Lung (tissue), 15 donors: Measurements from ENCODE around the gene TBC1D3L. TPM values are rescaled to one million over a fixed set of nuclear protein-coding genes. Genes with fewer than 3 reads are reported as not detected.
"Not testable (repeated sequence)": the region's sequence is repeated elsewhere in the genome, so short reads cannot be mapped to it uniquely, and the experiment has no call there.

Experiments
- ATAC-seq: fragments of 200-7000 bp; cut with Tn5 transposase; one replicate; pipeline ENCODE4 v1.9.1; 2020; ENCODE audit warnings: moderate number of reproducible peaks; ENCODE audit not compliant: insufficient read depth, low FRiP score
- DNase-seq, 3 donors: peaks; one replicate each; pipeline ENCODE4 v3.0.0-alpha.2; 2013 to 2017
- H3K27ac ChIP-seq, 2 donors: one replicate each; pipeline ENCODE4 v1.5.1; 2013; ENCODE audit warnings: mild to moderate bottlenecking in 2 of 2, moderate library complexity in 2 of 2, control low read depth in 1 of 2, inconsistent platforms in 1 of 2, low read depth in 1 of 2, low read length in 1 of 2
- H3K27me3 ChIP-seq, 3 donors: one replicate each; pipeline ENCODE4 v1.5.1; 2013; ENCODE audit warnings: low read length in 2 of 3; ENCODE audit not compliant: control insufficient read depth in 3 of 3, insufficient read depth in 3 of 3
- H3K36me3 ChIP-seq, 4 donors: one replicate each; pipeline ENCODE4 v1.5.1; 2013; ENCODE audit warnings: low read length in 4 of 4, mild to moderate bottlenecking in 1 of 4, moderate library complexity in 1 of 4; ENCODE audit not compliant: control insufficient read depth in 4 of 4, insufficient read depth in 4 of 4
- H3K4me1 ChIP-seq, 5 donors: one replicate each; pipeline ENCODE4 v1.5.1; 2013; ENCODE audit warnings: low read length in 5 of 5, mild to moderate bottlenecking in 2 of 5, moderate library complexity in 1 of 5; ENCODE audit not compliant: control insufficient read depth in 5 of 5, insufficient read depth in 5 of 5
- H3K4me3 ChIP-seq: one replicate; pipeline ENCODE4 v1.5.1; 2013; ENCODE audit warnings: mild to moderate bottlenecking, control low read depth, moderate library complexity
- H3K9ac ChIP-seq, 2 donors: one replicate each; pipeline ENCODE4 v1.5.1; 2013; ENCODE audit warnings: low read length in 2 of 2, control low read depth in 1 of 2; ENCODE audit not compliant: insufficient read depth in 1 of 2
- H3K9me3 ChIP-seq, 4 donors: one replicate each; pipeline ENCODE4 v1.5.1; 2013; ENCODE audit warnings: low read length in 3 of 4, mild to moderate bottlenecking in 1 of 4, moderate library complexity in 1 of 4; ENCODE audit not compliant: control insufficient read depth in 4 of 4, insufficient read depth in 3 of 4
- WGBS, 2 donors: extraction: QIAGEN DNeasy Blood & Tissue Kit; methylation state at CpG; one replicate each; pipeline ENCODE4 v1.1.7; 2013; 5-methylcytosine and 5-hydroxymethylcytosine counted together
- long read RNA-seq, 5 donors: transcript quantifications; one replicate each; lab custom pipeline, GENCODE V29; 2026
- polyA plus RNA-seq, 2 donors: library from polyadenylated mRNA; stranded (reverse); fragments of 200-250 nt; gene quantifications; one replicate each; pipeline ENCODE4 v1.2.1, GENCODE V29; 2013
- small RNA-seq: library from RNA; depleted of rRNA; stranded (forward); fragments of <200 nt; gene quantifications from one replicate; pipeline ENCODE3, GENCODE V24; 2014; ENCODE audit warnings: low replicate concordance
- total RNA-seq, 2 donors: library from RNA; depleted of rRNA in 1 of 2; stranded (reverse); fragments of >200 nt in 1 of 2; gene quantifications; one replicate each; pipeline ENCODE4 v1.2.1, GENCODE V29; 2014 to 2021
- donor health status: Bipolar disorder and iron deficiency.
- donor health status: healthy.
- donor health status: DM: yes; HTN: yes; CAD: no.

Gene TBC1D3L
- total RNA-seq: 10 to 100 TPM in 1 of 2 donors, 1 to 10 TPM in 1; 5.1 to 11.7 TPM
- 10 to 100 TPM in 1 of 2 donors, 1 to 10 TPM in 1; 4.2 to 19.7 TPM for polyA plus RNA-seq
- long read RNA-seq, donor 1: 0 reads
- long read RNA-seq, donor 2: 0 reads
- long read RNA-seq, donor 3: 0 reads
- long read RNA-seq, donor 4: 0 reads
- long read RNA-seq, donor 5, partial matches to known transcripts: 14 of 14 reads
- long read RNA-seq, donor 5, other reads (novel, unspliced or antisense): 0 of 14 reads

DNA sequence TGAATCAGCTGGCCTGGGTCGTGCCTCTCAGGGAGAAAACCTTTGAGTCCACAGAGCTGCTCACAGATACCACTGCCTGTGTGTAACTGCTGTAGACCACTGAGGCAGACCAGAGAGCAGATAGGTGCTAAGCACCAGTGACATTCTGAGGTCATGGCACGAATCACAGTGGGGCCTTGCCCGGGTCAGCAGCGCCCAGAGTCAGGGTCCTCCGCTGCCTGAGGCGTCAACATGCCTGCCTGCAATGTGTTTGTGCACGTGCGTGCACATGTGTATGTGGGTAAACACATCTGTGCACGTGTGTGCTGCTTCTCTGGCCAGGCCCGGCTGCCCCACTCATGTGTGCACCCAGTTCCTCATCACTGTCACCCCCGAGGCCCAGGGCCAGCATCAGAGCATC is at the start of gene TBC1D3L:
TSS of gene TBC1D3L (minus strand) at position 101 of the 400 bp plus-strand sequence. CDS start 1,540 bp downstream, outside the sequence.
- DNase-seq, H3K36me3 ChIP-seq, H3K4me3 ChIP-seq, H3K9me3 ChIP-seq, H3K9ac ChIP-seq, ATAC-seq, H3K27ac ChIP-seq, H3K27me3 ChIP-seq, H3K4me1 ChIP-seq: not testable (repeated sequence)
- WGBS, 2 donors: no CpG with 5 or more reads among the region's 11 CpGs

DNA sequence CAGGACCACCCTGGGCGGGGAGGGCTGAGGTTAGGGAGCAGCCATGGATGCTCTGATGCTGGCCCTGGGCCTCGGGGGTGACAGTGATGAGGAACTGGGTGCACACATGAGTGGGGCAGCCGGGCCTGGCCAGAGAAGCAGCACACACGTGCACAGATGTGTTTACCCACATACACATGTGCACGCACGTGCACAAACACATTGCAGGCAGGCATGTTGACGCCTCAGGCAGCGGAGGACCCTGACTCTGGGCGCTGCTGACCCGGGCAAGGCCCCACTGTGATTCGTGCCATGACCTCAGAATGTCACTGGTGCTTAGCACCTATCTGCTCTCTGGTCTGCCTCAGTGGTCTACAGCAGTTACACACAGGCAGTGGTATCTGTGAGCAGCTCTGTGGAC is 14.8 kb upstream of the TBC1D3L start, which contains the start of gene TBC1D3D:
TSS of gene TBC1D3D (plus strand) at position 301 of the 400 bp plus-strand sequence. CDS start 1,585 bp downstream, outside the sequence.
- DNase-seq, H3K4me3 ChIP-seq, ATAC-seq, H3K9me3 ChIP-seq, H3K27me3 ChIP-seq, H3K9ac ChIP-seq, H3K27ac ChIP-seq, H3K4me1 ChIP-seq, H3K36me3 ChIP-seq: not testable (repeated sequence)
- WGBS, 2 donors: no CpG with 5 or more reads among the region's 11 CpGs

Small RNA genes lying within 50 kb of the gene (small RNA-seq; reads per million reads assigned to genes)
- not detected for gene RF00001

Other genes with a start within 250 kb of the TBC1D3L start
- 10 to 100 TPM; 12.4 to 18.9 TPM for gene HNF1B, start 244.0 kb downstream of the TBC1D3L start, total RNA-seq
- 10 to 100 TPM in 1 of 2 donors, 1 to 10 TPM in 1; 4.1 to 12.4 TPM for gene HNF1B, start 244.0 kb downstream of the TBC1D3L start, polyA plus RNA-seq
- not detected for gene TBC1D3K, start 64.6 kb downstream of the TBC1D3L start, total RNA-seq
- not detected for gene TBC1D3K, start 64.6 kb downstream of the TBC1D3L start, polyA plus RNA-seq
- 1 to 10 TPM in 1 of 2 donors, under 1 TPM in 1; 0.18 to 3.8 TPM for gene TBC1D3D, start 14.9 kb upstream of the TBC1D3L start, total RNA-seq
- gene TBC1D3D, start 14.9 kb upstream of the TBC1D3L start, polyA plus RNA-seq: 1 to 10 TPM in 1 of 2 donors, under 1 TPM in 1; 0.92 to 1.8 TPM
- gene TBC1D3C, start 79.6 kb upstream of the TBC1D3L start, total RNA-seq: under 1 TPM in 1 of 2 donors, not detected in 1; 1.00 TPM
- 1 to 10 TPM in 1 of 2 donors, not detected in 1; 1.2 TPM for gene TBC1D3C, start 79.6 kb upstream of the TBC1D3L start, polyA plus RNA-seq
- gene TBC1D3E, start 138.9 kb upstream of the TBC1D3L start, total RNA-seq: not detected
- not detected for gene TBC1D3E, start 138.9 kb upstream of the TBC1D3L start, polyA plus RNA-seq
- gene TBC1D3, start 203.5 kb upstream of the TBC1D3L start, total RNA-seq: not detected
- not detected for gene TBC1D3, start 203.5 kb upstream of the TBC1D3L start, polyA plus RNA-seq